IPS DF 19.7 (cell line): ENCODE measurements around the gene TRIOBP.
"Not testable (repeated sequence)": the region's sequence is repeated elsewhere in the genome, so short reads cannot be mapped to it uniquely, and the experiment has no call there.

Source experiments
- DNase-seq: peaks from one replicate; pipeline ENCODE4 v3.0.0-alpha.2; 2013; ENCODE audit warnings: low read depth, low spot score

The TRIOBP gene

DNA sequence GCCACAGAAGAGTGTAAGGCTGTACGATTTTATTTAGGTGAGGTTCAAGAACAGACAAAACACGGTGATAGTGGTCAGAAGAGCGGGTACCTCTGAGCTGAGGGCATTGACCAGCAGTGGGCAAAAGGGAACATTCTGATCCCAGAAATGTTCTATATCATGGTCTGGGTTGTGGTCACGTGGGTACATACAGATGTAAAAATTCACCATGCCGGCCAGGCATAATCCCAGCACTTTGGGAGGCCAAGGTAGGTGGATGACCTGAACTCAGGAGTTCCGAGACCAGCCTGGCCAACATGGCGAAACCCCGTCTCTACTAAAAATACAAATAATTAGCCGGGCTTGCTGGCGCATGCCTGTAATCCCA, 79.8 kb downstream of the TRIOBP start:
- DNase-seq, result no peak

- DNase-seq, result no peak
Observed at GRCh38 chr22:37777122-37777687, 80.4 kb downstream of the TRIOBP start.

- DNase-seq, result no peak
Observed at GRCh38 chr22:37778370-37779009, 81.6 kb downstream of the TRIOBP start.

DNA sequence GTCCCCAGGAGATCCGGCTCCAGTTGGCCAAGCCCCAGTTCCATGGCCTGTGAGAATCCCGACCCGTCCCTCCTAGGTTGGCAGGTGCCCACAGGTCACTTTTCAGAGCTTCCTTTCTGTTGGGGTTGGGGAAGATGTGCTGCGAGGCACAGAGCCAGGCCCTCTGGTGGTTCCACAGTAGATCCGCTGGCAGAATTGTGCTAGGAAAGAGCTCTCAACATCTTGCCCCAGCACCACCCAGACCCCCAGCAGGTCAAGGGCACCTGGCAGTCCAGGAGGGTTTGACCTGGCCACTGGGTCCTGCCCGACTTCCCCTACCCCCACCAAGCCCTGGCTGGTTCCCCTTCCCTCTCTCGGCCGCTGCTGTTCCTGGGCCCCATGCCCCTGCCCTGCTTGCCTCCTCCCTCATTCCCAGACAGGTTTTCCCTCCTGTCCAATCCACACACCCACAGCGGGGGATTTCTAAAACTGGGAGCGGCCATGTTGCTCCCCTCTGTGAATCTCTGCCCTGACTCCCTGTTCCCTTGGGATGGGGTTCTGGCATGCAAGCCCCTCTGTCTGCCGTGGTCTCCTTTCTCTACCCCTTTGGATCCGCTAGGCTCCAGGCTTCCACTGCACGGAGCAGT, 84.7 kb downstream of the TRIOBP start:
- DNase-seq, result no peak

- DNase-seq, result no peak
Observed at GRCh38 chr22:37782340-37783168, 85.7 kb downstream of the TRIOBP start.

DNA sequence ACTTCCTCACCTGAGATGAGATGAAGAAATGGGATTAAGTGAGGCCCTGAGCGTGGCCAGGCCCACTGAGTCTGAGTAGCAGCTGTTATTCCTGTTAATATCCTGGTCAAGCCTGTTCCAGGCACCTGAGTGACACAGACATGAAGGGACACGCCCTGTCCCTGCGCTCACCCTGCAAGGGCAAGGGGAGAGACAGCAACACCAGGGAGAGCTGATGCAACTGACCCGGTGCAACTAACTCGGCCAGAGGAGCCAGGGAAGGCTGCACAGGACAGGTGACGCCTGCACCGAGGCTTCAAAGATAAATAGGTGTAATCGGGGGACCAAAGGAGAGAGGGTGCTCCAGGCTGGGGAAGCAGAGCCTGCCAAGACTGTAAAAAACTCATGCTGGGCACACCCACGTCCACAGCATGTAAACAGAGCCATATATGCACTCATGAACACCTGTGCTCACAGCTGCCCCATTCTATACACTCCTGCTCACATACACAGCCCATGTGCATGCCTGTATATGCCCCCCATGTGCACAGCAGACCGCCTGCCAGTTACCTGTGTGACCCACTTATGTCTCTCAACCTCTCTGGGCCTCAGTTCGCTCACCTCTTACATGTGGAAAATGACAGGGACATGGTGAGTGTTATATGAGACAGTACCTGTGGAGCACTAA, 88.1 kb downstream of the TRIOBP start:
- DNase-seq, result no peak

GRCh38 chr22:37790234-37790633, 93.4 kb downstream of the TRIOBP start:
- no peak for DNase-seq

DNA sequence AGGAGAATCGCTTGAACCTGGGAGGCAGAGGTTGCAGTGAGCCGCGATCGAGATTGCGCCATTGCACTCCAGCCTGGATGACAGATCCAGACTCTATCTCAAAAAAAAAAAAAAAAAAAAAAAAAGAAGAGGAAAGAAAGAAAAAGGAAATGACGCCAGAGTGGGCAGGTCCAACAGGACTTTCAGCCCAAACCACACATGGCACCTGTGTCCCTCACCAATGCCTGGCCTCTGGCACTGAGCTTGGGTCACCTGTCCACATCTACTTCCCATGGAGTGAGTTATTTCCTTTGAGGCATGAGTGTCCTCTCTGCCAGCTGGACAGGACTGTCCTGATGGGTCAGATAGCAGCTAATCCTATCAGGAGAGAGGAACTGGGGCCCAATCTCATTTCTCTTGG, 95.6 kb downstream of the TRIOBP start:
- no peak for DNase-seq

- no peak for DNase-seq
Observed at GRCh38 chr22:37794376-37794775, 97.5 kb downstream of the TRIOBP start.

DNA sequence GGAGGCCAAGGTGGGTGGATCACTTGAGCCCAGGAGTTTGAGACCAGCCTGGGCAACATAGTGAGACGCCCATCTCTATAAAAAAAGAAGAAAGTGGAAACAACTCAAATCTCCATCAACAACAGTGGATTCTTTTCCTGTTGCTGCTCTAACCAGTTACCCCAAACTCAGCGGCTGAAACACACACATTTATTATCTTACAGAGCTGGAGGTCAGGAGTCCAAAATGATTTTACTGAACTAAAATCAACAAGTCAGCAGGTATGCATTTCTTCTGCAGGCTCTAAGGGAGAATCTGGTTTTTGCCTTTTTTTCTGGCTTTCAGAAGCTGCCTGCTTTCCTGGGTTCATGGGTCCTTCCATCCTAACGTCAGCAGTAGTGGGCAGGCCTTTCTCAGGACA, 99.2 kb downstream of the TRIOBP start:
- no peak for DNase-seq

- DNase-seq, result not testable (repeated sequence)
Observed at GRCh38 chr22:37797259-37797658, 100.4 kb downstream of the TRIOBP start.

GRCh38 chr22:37797874-37798500, 101.1 kb downstream of the TRIOBP start:
- DNase-seq, result no peak

DNA sequence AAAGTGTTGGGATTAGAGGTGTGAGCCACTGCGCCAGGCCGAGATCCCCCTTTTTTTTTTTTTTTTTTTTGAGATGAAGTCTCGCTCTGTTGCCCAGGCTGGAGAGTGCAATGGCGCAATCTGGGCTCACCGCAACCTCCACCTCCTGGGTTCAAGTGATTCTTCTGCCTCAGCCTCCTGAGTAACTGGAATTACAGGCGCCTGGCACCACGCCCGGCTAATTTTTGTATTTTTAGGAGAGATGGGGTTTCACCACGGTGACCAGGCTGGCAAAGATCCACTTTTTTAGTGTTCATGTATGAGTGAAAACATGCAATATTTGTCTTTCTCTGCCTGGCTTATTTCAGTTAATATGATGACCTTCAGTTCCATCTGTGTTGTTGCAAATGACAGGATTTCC, 103.1 kb downstream of the TRIOBP start:
- DNase-seq, result not testable (repeated sequence)

DNA sequence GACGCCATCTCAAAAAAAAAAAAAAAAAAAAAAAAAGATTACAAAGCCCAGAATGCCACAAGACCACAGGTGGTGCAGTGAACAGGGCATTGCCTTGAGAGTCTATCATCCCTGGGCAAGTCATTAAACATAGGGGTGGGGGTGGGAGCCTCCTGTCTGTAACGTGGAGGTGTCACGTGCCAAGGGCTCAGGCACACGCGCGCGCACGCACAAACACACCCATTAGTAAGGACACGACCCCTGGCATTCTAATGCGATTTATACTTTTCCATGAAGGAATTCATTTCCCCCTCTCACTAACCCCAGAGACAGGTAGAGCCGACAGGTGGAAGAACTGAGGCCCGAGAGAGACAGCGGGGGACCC, 105.1 kb downstream of the TRIOBP start:
- no peak for DNase-seq

DNA sequence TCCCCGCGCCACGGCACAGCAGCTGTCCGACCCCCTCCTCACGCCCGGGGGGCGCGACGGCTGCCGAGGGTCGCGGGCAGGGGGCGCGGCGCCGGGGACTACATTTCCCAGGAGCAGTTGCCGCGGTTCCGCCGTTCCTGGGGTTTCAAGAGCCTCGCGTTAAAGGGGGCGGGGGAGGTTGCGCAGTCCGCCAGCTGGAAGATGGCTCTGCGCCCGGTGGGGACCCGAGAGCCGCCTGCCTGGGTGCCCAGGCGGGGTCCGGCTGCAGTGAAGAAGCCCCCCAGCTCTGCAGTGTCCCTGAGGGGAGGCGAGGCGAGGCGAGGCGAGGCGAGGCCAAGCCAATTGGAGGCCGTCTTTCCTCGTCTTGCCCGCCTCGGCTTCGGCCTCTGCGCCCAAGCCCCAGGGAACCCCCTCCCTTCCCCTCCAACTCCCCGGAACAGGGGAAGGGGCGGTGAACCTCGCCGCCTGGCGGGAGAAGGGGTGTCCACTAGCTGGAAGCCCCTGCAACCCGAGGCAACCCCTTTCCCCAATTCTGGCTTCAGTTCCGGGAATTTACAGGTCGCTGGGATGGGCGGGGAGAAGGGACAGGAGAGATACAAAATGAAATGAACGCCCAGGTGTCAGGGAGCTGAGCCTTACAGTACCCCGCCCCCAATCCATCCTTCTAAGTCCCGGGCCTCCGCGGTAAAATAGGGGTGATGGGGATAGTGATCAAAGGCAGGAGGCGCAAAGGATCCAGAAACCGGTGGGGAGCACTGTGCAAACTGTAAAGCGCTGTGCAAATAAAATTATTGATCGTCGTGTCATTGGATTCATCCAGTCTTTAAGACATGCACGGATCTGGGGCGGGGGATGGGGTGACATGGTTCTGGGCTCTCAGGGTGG, 105.7 kb downstream of the TRIOBP start:
- no peak for DNase-seq

DNA sequence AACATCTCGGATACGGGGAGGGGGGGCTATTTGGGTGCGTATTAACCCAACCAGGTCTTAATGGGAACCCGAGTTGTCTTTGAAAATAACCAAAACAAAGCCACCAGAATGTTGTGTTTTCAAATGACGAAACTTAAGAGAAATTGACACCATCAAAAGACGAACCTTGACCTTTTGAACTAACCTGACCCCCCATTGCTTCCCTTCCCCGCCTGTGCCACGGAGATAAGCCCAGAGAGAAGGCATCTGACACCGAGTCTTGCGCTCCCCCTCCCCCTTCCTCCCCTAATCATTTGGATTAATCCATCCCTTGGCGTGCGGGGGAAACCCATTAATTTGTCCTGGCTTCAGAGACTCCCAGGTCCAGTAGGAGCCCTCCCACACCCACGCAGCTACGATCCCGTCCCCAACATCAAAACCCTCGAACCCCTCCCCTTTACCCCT, 106.4 kb downstream of the TRIOBP start:
- no peak for DNase-seq

- DNase-seq, result no peak
Observed at GRCh38 chr22:37803639-37804351, 106.9 kb downstream of the TRIOBP start.

GRCh38 chr22:37804352-37804880, 107.6 kb downstream of the TRIOBP start:
- no peak for DNase-seq
